DMS53 treated with DMSO at 0.1 percent for 48 hours (cell line): ENCODE data around the gene GSN.

Source experiments
- DNase-seq: peaks from one replicate; lab custom pipeline; 2025; ENCODE audit not compliant: unreplicated experiment; lab: John Stamatoyannopoulos, UW

GSN gene

GRCh38 chr9:121348221-121348620 is 80.3 kb downstream of the GSN start:
- DNase-seq: no peak

GRCh38 chr9:121349009-121349408 is 81.0 kb downstream of the GSN start:
- DNase-seq: no peak

GRCh38 chr9:121350036-121350435 is 82.1 kb downstream of the GSN start:
- no peak for DNase-seq

GRCh38 chr9:121350993-121351561 is 83.1 kb downstream of the GSN start:
- DNase-seq: no peak

- no peak for DNase-seq
These were observed 85.5 kb downstream of the GSN start for GRCh38 chr9:121353241-121354061.

DNA sequence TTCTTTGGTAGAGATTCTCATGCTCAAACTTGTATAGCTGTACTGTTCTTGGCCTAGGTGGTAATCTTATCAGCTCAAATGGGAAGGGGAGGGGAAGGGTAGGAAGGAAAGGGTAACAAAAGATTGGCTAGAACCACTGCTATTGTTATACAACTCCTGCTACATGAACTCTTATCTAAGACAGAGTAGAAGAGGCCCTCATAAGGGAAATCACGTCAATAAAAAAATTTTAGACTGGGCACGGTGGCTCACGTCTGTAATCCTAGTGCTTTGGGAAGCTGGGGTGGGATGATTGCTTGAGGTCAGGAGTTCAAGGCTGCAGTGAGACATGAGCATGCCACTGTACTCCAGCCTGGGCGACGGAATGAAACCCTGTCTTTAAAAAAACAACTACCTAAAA is 86.2 kb downstream of the GSN start:
- DNase-seq: no peak

GRCh38 chr9:121354762-121355161 is 86.8 kb downstream of the GSN start:
- DNase-seq: no peak

- DNase-seq: no peak
These were observed 89.0 kb downstream of the GSN start for GRCh38 chr9:121357011-121357410.

DNA sequence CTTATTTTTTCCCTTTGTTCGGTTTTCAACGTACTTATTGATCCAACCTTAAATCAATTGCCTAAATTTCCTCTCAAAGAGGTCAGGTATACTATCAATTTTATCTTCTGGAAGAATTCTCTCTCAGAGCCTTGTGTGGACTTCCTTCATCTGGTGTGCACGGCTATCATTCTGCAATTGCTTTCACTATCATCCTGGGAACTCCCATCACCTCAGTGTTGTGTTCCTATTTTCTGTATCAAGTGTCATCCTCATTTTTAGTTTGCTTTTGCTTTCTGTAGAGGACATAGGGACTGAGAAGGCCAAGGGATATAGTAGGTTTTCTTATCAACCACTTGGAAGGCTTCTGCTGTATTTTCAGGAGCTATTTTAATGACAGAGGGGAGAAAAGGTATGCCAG is 90.8 kb downstream of the GSN start:
- no peak for DNase-seq

DNA sequence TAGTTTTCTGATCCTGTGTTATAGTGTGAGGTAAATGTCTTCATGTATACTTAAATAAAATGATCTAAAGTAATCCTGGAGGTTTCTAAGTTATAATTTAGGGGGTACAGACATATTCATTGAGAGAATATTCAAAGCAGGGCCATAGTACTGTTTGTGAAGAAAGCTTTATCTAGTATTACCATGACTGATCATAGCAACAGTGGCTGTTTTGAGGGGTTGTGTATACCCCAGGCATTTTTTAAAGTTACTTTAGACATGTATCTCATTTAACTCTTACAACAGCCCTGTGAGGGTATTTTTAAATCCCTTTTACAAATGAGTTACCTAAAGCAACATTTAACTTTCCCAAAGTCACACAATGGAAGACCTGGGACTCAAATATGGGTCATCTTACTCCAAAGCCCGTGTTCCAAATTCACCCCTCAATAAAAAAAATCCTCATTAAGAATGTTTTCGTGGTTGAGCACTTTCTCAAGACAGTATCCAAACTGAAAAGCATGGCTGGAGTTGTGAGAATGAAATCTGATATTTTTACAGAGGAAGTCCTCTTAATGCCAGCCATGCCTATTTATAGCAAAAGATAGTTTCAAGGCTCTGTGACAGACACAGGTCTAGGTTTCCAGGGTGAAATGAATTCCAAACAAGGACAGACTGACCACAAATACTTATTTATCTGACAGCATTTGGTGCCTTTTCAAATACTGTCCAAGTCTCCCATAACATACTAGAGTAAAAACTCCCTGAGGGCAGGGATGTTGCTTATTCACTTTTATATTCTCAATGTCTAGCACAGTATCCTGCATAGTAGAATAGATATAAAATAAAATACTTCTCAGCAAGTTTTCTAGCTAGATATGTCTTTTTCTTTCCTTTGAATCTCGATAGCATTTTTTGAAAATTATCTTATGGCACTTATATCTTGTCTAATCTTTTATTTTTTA is 91.7 kb downstream of the GSN start:
- DNase-seq: no peak

GRCh38 chr9:121360601-121361374 is 92.8 kb downstream of the GSN start:
- no peak for DNase-seq

- DNase-seq: no peak
These were observed 95.1 kb downstream of the GSN start for GRCh38 chr9:121362813-121363621.

GRCh38 chr9:121363622-121363961 is 95.6 kb downstream of the GSN start:
- no peak for DNase-seq

DNA sequence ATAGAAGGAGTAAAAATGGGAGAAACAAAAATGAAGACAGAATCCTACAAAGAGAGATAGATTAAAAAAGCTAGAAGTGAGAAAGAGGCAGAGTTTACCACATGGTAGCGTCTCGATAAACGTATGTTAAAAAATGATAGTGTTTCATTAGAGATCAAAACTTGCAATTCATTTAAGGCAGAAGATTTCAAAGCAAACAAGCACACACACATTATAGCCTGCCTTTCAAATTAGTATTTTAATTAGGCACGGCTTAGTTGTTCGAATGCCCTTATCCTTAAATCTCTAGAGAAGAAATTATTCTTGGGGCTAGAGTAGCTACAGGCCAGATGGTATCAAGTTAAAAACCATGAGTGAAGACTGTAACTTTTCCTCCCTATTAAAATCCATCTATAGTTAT is 96.1 kb downstream of the GSN start:
- no peak for DNase-seq

GRCh38 chr9:121364886-121365285 is 96.9 kb downstream of the GSN start:
- DNase-seq: no peak

GRCh38 chr9:121365564-121365963 is 97.6 kb downstream of the GSN start:
- DNase-seq: no peak

DNA sequence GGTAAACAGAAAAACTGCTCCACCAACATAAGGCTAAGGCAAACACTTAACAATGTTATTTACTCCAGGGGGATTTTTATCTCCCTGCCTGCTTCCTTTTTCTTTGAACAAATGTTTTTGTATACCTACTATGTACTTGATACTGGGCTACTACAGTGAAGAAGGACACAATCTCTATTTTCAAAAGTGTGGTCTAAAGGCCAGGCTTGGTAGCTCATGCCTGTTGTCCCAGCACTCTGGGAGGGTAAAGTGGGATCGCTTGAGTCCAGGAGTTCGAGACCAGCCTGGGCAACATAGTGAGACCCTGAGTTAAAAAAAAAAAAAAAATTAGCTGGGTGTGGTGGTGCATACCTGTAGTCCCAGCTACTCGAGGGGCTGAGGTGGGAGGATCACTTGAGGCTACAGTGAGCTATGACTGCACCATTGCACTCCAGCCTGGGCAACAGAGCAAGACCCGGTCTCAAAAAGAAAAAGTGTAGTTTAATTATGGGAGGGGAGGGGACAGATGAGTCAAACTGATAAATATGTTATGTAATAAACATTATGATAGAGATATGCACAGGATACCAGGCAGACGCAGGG is 98.7 kb downstream of the GSN start:
- no peak for DNase-seq

DNA sequence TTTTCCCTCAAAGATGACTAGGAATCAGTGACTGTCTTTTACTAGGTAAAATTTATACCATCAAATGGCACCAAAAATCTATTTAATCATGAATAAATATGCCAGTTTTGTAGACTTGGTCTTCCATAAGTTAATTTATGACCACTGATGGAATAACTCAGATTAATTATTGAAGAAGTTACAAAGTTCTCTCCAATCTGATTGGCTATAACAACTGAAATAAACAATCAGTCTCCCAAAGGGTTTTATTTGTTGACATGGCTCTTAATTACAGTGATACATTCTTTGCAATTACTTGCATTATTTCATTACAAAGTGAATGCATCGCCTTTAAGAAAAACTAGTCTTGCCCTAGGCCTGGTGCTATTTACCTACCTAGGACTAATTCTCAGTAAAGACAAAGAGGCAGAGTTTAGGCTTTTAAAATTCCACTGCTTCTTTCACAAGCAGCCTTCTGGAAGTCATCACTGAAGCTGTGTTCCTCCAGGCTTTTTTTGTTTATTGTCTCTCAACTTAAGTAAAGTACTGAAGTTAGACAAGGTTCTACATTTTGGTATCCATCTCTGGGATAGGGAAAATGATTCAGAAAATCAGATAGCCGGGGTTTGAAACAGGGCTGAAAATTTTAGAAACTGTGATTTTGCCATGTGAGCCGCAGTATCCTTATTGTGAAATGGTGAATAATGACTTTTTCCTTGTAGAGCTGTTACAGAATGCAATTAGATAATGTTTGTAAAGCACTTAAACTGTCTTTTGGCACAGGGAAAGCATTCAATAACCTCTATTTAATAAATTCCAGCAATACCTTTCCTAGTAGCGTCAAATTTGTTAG is 99.6 kb downstream of the GSN start:
- DNase-seq: no peak

- DNase-seq: no peak
These were observed 100.2 kb downstream of the GSN start for GRCh38 chr9:121368138-121368522.
